ENCODE results near the gene IGLL5.

IGLL5 gene

DNA sequence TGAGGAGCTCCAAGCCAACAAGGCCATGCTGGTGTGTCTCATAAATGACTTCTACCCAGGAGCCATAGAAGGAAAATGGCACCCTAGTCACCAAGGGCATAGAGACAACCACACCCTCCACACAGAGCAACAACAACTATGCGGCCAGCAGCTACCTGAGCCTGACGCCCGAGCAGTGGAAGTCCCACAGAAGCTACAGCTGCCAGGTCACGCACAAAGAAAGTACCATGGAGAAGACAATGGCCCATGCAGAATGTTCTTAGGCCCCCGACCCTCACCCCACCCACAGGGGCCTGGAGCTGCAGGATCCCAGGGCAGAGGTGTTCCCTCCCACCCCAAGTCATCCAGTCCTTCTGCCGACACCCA lies 28.0 kb downstream of the IGLL5 start:
- H3K4me1 ChIP-seq (ENCODE audit: control insufficient read depth, insufficient read depth, low read length, poor library complexity, severe bottlenecking), result no peaks in the 10 kb centered on the region
- H3K36me3 ChIP-seq (ENCODE audit: control insufficient read depth, insufficient read depth, low read length), result no peaks in the 10 kb centered on the region
- no peak overlapping the region for H3K27ac ChIP-seq (ENCODE audit: insufficient read depth, low read length, poor library complexity, severe bottlenecking)
- H3K9me3 ChIP-seq (ENCODE audit: control insufficient read depth, low read length), result no peaks in the 10 kb centered on the region
- H3K27me3 ChIP-seq (replicated peaks; ENCODE audit: control insufficient read depth, insufficient read depth, low read length, poor library complexity, severe bottlenecking), result no peaks in the 10 kb centered on the region
- no peak overlapping the region for H3K4me3 ChIP-seq (ENCODE audit: insufficient read depth, low read depth, low read length, poor library complexity, severe bottlenecking)
- DNase-seq, result no peak

DNA sequence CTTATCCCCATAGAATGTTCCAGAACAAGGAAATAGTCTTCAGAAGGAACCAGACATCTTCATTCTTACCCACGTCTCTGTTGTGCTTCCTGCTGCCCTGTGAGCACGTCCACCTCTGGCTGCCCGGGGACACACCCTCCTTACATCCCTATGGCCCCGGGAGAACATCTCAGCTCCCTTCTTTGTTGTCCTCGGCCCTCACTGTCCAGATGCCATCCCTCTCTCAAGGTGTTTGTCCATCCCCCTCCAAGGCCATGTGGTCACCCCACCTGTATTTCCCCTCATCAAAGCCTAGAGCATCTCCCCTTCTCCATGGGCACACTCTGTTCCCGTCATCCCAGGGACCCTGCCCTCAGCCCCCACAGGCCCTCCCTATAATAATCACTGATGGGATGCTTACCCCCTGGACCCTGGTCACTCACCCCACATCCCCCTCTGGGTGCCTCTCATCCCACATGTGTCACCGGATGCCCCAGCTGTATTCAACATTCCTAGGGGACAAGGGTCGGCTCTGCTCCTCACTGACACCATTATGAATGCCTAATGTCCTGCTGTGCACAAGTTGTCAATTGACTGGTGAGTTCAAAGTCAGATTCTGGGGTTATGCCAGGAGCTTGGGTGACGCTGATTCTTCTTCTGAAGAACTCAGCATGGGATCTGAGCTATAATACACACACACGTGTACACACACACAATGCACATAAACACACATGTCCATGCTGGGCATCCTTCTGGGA lies 28.8 kb downstream of the IGLL5 start:
- no peaks in the 10 kb centered on the region for H3K9me3 ChIP-seq (ENCODE audit: control insufficient read depth, low read length)
- no peak overlapping the region for H3K27ac ChIP-seq (ENCODE audit: insufficient read depth, low read length, poor library complexity, severe bottlenecking)
- no peaks in the 10 kb centered on the region for H3K27me3 ChIP-seq (replicated peaks; ENCODE audit: control insufficient read depth, insufficient read depth, low read length, poor library complexity, severe bottlenecking)
- no peaks in the 10 kb centered on the region for H3K4me1 ChIP-seq (ENCODE audit: control insufficient read depth, insufficient read depth, low read length, poor library complexity, severe bottlenecking)
- H3K36me3 ChIP-seq (ENCODE audit: control insufficient read depth, insufficient read depth, low read length), result no peaks in the 10 kb centered on the region
- no peak for DNase-seq
- H3K4me3 ChIP-seq (ENCODE audit: insufficient read depth, low read depth, low read length, poor library complexity, severe bottlenecking), result no peak overlapping the region

DNA sequence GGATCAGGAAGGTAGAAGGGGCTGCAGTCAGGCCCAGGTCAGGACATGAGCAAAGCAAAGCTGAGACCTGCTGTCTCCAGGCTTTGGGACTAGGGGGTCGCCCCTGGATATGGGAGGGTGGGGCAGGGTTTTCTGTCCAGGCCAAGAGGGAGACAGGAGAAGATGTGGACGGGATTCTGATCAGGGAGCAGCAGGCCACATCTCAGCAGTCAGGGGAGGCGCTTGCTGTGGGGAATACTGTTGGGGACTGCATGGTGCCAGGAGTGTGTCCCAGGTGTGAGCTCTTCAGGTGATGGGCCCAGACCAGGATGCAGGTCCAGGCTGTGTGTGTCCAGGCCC lies 29.3 kb downstream of the IGLL5 start:
- DNase-seq, result no peak
- no peak overlapping the region for H3K27ac ChIP-seq (ENCODE audit: insufficient read depth, low read length, poor library complexity, severe bottlenecking)
- no peak overlapping the region for H3K4me3 ChIP-seq (ENCODE audit: insufficient read depth, low read depth, low read length, poor library complexity, severe bottlenecking)
- H3K27me3 ChIP-seq (replicated peaks; ENCODE audit: control insufficient read depth, insufficient read depth, low read length, poor library complexity, severe bottlenecking), result no peaks in the 10 kb centered on the region
- no peaks in the 10 kb centered on the region for H3K4me1 ChIP-seq (ENCODE audit: control insufficient read depth, insufficient read depth, low read length, poor library complexity, severe bottlenecking)
- no peaks in the 10 kb centered on the region for H3K36me3 ChIP-seq (ENCODE audit: control insufficient read depth, insufficient read depth, low read length)
- H3K9me3 ChIP-seq (ENCODE audit: control insufficient read depth, low read length), result no peaks in the 10 kb centered on the region

DNA sequence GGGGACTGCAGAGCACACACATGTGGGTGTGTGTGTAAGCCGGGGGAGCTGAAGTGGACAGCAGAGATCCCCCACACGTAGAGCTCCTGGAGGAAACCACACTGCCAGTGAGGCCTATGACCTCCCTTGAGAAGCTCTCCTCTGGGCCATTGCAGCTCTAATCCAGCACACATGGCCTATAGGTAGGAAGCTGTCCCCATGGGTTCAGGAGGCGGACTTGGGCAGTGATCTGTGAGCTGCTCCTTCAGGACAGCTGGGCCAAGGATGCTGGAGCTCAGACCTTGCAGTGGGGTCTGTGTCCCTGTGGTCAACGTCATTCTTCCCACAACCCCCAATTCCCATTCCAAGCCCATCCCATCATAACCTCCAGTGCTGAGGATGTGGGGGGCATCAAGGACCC lies 29.8 kb downstream of the IGLL5 start:
- H3K4me1 ChIP-seq (ENCODE audit: control insufficient read depth, insufficient read depth, low read length, poor library complexity, severe bottlenecking), result no peaks in the 10 kb centered on the region
- H3K36me3 ChIP-seq (ENCODE audit: control insufficient read depth, insufficient read depth, low read length), result no peaks in the 10 kb centered on the region
- no peak overlapping the region for H3K4me3 ChIP-seq (ENCODE audit: insufficient read depth, low read depth, low read length, poor library complexity, severe bottlenecking)
- no peaks in the 10 kb centered on the region for H3K27me3 ChIP-seq (replicated peaks; ENCODE audit: control insufficient read depth, insufficient read depth, low read length, poor library complexity, severe bottlenecking)
- H3K9me3 ChIP-seq (ENCODE audit: control insufficient read depth, low read length), result no peaks in the 10 kb centered on the region
- H3K27ac ChIP-seq (ENCODE audit: insufficient read depth, low read length, poor library complexity, severe bottlenecking), result no peak overlapping the region
- no peak for DNase-seq

DNA sequence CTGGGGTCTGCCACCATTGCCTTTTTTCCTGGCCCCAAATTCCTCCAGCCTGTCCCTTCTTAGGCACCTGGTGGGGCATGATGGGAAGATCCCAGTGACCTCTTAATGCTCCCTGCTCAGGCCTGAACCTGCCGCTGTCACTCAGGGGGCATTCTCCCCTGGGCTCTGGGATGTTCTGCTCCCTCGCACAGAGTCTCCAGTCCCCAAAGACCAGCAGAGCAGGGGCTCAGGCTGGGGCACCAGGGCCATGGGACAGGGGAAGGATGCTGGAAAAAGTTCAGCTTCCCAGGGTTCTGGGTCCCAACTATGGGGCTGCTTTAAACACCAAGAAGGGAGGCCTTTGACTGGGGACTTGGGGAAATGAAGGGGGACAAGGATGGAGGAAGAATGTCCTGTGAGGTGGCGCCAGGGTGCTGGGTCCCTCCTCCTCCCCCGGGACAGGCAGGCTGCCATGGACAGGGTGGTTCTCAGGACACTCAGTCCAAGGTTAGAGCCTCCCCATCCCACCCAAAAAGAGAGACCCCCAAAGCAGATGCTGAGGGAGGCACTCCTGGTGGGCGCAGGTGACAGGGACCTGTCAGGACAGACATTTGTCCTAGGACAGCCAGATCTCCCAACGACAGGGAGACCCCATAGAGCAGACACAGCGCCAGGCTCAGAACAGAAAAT lies 30.8 kb downstream of the IGLL5 start:
- H3K36me3 ChIP-seq (ENCODE audit: control insufficient read depth, insufficient read depth, low read length), result no peaks in the 10 kb centered on the region
- no peak overlapping the region for H3K4me3 ChIP-seq (ENCODE audit: insufficient read depth, low read depth, low read length, poor library complexity, severe bottlenecking)
- H3K27me3 ChIP-seq (replicated peaks; ENCODE audit: control insufficient read depth, insufficient read depth, low read length, poor library complexity, severe bottlenecking), result no peaks in the 10 kb centered on the region
- DNase-seq, result no peak
- no peaks in the 10 kb centered on the region for H3K9me3 ChIP-seq (ENCODE audit: control insufficient read depth, low read length)
- no peak overlapping the region for H3K27ac ChIP-seq (ENCODE audit: insufficient read depth, low read length, poor library complexity, severe bottlenecking)
- no peaks in the 10 kb centered on the region for H3K4me1 ChIP-seq (ENCODE audit: control insufficient read depth, insufficient read depth, low read length, poor library complexity, severe bottlenecking)

DNA sequence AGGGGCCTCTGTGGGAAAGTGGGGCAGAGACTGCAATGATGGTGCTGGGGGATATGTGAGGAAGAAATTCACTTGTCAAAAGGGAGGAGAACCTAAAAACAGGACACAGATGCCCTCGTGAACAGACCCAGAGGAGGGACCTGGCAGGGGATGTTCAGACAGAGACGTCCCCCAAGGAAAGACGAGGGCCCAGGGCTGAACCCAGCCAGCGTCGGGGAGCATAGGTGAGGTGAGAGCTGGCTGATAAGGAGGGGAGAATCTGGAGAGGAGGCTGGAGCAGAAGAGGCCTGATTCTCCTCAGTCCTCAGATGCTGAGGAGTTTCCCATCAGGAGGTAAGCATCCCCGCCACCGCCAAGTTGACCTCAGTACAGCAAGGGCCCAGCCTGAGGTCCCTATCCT lies 31.4 kb downstream of the IGLL5 start:
- H3K27me3 ChIP-seq (replicated peaks; ENCODE audit: control insufficient read depth, insufficient read depth, low read length, poor library complexity, severe bottlenecking), result no peaks in the 10 kb centered on the region
- peaks cover 2% of the 10 kb centered on the region for H3K4me1 ChIP-seq (ENCODE audit: control insufficient read depth, insufficient read depth, low read length, poor library complexity, severe bottlenecking)
- no peaks in the 10 kb centered on the region for H3K9me3 ChIP-seq (ENCODE audit: control insufficient read depth, low read length)
- H3K27ac ChIP-seq (ENCODE audit: insufficient read depth, low read length, poor library complexity, severe bottlenecking), result no peak overlapping the region
- DNase-seq, result no peak
- H3K36me3 ChIP-seq (ENCODE audit: control insufficient read depth, insufficient read depth, low read length), result no peaks in the 10 kb centered on the region
- H3K4me3 ChIP-seq (ENCODE audit: insufficient read depth, low read depth, low read length, poor library complexity, severe bottlenecking), result no peak overlapping the region

DNA sequence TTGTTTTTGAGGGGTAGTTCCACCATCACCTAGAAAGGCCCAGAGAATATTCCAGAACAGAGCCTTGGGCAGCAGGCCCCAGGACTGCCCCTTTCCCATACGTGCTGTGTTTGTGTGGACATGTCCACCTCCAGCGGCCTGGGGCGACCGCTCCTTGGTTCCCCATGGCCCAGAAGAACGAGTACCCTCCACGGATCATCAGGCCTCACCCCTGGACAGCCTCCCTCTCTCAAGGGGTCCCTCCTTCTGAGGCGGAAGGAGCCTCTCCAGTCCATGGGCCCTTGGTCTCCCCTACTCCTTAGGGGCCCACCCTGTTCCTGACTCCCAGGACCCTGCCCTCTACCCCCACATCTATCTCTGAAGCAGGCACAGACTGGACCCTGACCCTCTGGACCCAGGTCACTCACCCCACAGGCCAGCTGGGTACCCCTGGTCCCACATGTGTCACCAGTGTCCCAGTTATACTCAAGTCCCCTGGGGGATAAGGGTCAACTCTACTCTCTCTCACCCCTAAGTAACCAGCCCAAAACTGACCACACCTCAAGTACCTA lies 32.6 kb downstream of the IGLL5 start:
- H3K27ac ChIP-seq (ENCODE audit: insufficient read depth, low read length, poor library complexity, severe bottlenecking), result no peak overlapping the region
- H3K4me3 ChIP-seq (ENCODE audit: insufficient read depth, low read depth, low read length, poor library complexity, severe bottlenecking), result no peak overlapping the region

DNA sequence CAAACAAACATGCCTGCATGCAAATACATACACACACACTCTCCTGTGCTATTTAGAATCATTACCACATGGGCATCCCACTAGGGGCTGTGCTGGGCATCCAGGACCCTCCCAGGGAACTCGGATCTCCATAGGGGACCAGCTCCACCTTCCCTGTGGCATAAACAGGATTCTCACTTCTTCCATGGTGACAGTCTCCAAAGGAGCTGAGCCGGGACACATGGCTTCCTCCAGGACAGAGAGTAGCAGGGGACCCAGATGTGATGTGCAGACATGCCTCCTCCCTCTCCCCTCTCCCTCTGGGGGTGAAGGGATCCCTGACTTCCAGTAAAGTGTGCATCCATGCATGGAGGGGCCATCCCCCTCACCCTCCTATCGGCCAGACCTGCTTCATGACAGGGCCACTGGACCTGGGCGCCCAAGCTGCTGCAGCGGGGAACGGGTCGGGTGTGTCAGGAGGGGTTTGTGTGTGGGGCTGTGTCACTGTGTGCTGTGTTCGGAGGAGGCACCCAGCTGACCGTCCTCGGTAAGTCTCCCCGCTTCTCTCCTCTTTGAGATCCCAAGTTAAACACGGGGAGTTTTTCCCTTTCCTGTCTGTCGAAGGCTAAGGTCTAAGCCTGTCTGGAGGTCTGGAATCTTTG lies 33.4 kb downstream of the IGLL5 start:
- H3K27me3 ChIP-seq (replicated peaks; ENCODE audit: control insufficient read depth, insufficient read depth, low read length, poor library complexity, severe bottlenecking), result no peaks in the 10 kb centered on the region
- H3K4me1 ChIP-seq (ENCODE audit: control insufficient read depth, insufficient read depth, low read length, poor library complexity, severe bottlenecking), result peaks cover 3% of the 10 kb centered on the region
- H3K36me3 ChIP-seq (ENCODE audit: control insufficient read depth, insufficient read depth, low read length), result no peaks in the 10 kb centered on the region
- H3K4me3 ChIP-seq (ENCODE audit: insufficient read depth, low read depth, low read length, poor library complexity, severe bottlenecking), result no peak overlapping the region
- H3K9me3 ChIP-seq (ENCODE audit: control insufficient read depth, low read length), result no peaks in the 10 kb centered on the region
- no peak for DNase-seq
- H3K27ac ChIP-seq (ENCODE audit: insufficient read depth, low read length, poor library complexity, severe bottlenecking), result no peak overlapping the region

More for the DNA sequence above, 32.6 kb downstream of the IGLL5 start:
- no peak for DNase-seq
- H3K9me3 ChIP-seq (ENCODE audit: control insufficient read depth, low read length), result no peaks in the 10 kb centered on the region
- no peaks in the 10 kb centered on the region for H3K36me3 ChIP-seq (ENCODE audit: control insufficient read depth, insufficient read depth, low read length)
- H3K27me3 ChIP-seq (replicated peaks; ENCODE audit: control insufficient read depth, insufficient read depth, low read length, poor library complexity, severe bottlenecking), result no peaks in the 10 kb centered on the region
- H3K4me1 ChIP-seq (ENCODE audit: control insufficient read depth, insufficient read depth, low read length, poor library complexity, severe bottlenecking), result peaks cover 3% of the 10 kb centered on the region

DNA sequence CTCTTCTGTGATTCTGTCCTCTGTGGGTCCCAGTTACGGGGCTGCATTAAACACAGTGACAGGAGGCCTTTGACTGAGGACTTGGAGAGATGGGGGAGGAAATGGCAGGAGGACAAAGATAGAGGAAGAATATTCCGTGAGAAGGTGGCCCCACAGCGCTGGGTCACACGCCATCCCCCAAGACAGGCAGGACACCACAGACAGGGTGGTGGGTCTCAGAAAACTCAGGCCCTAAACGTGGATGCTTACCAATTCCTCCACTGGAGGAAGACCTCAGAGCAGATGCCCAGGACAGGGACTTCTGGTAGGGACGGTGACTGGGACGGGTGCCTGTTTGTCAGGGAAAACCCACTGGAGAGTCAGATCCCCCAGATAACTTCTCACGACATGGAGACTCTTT lies 34.0 kb downstream of the IGLL5 start:
- Histone ChIP-seq H3K9me3 (ENCODE audit: control insufficient read depth, low read length) (no peaks in the 10 kb centered on the region), H3K27ac (ENCODE audit: insufficient read depth, low read length, poor library complexity, severe bottlenecking) (no peak overlapping the region), H3K4me3 (ENCODE audit: insufficient read depth, low read depth, low read length, poor library complexity, severe bottlenecking) (no peak overlapping the region), H3K27me3 (replicated peaks; ENCODE audit: control insufficient read depth, insufficient read depth, low read length, poor library complexity, severe bottlenecking) (no peaks in the 10 kb centered on the region), H3K4me1 (ENCODE audit: control insufficient read depth, insufficient read depth, low read length, poor library complexity, severe bottlenecking) (peaks cover 3% of the 10 kb centered on the region), H3K36me3 (ENCODE audit: control insufficient read depth, insufficient read depth, low read length) (no peaks in the 10 kb centered on the region)
- DNase-seq, result no peak
